B cell (primary cell): Measurements from ENCODE around the gene PGA3. TPM values are rescaled to one million over a fixed set of nuclear protein-coding genes. Genes with fewer than 3 reads are reported as not detected.
"Not testable (repeated sequence)": the region's sequence is repeated elsewhere in the genome, so short reads cannot be mapped to it uniquely, and the experiment has no call there.

ENCODE experiments used
- ATAC-seq: fragments of 200-7000 bp; cut with Tn5 transposase; one replicate; pipeline ENCODE4 v1.10.0; 2021; ENCODE audit warnings: low read depth, mild to moderate bottlenecking, moderate number of reproducible peaks, moderate library complexity
- CTCF ChIA-PET: fragments of 350-600 bp; sonication (Branson Sonifier 250); formaldehyde crosslinking; loops from one replicate; lab custom pipeline; 2021; ENCODE audit warnings: antibody characterized with exemption, inconsistent platforms; lab: Charles Lee
- POLR2A ChIA-PET: fragments of 350-600 bp; sonication (Branson Sonifier 250); formaldehyde crosslinking; loops from one replicate; lab custom pipeline; 2021; ENCODE audit warnings: antibody characterized with exemption; lab: Charles Lee
- DNase-seq: peaks from one replicate; pipeline ENCODE4 v3.0.0; 2013
- H2AFZ ChIP-seq: 2 replicates; pipeline ENCODE4 v1.6.1; 2012; ENCODE audit warnings: mild to moderate bottlenecking, low read depth, low read length; ENCODE audit not compliant: insufficient read depth, poor library complexity, severe bottlenecking
- H3K27ac ChIP-seq, 2 donors: 1 replicate in 1 of 2; 2 replicates in 1 of 2; pipeline ENCODE4 v1.5.1; 2012 to 2013; ENCODE audit warnings: low read length in 2 of 2, mild to moderate bottlenecking in 2 of 2, moderate library complexity in 1 of 2
- H3K27me3 ChIP-seq, 4 experiments: fragments of 200-600 bp in 1 of 4; sonication (generic) in 1 of 4; replicated peaks in 1 of 4; 1 replicate in 2 of 4; 2 replicates in 2 of 4; pipeline versions ENCODE4 v1.6.1 to v1.7.0; 2013 to 2016; ENCODE audit warnings: low read length in 3 of 4, mild to moderate bottlenecking in 2 of 4, mixed read lengths in 1 of 4, moderate library complexity in 1 of 4; ENCODE audit not compliant: insufficient read depth in 4 of 4, control insufficient read depth in 3 of 4; ENCODE audit errors: control extremely low read depth in 1 of 4
- H3K36me3 ChIP-seq, 2 experiments: replicated peaks in 1 of 2; 1 replicate in 1 of 2; 2 replicates in 1 of 2; pipeline versions ENCODE4 v1.6.1 to v1.7.1; 2013; ENCODE audit warnings: low read length in 1 of 2; ENCODE audit not compliant: insufficient read depth in 2 of 2, control insufficient read depth in 1 of 2; ENCODE audit errors: control extremely low read depth in 1 of 2, extremely low read depth in 1 of 2
- H3K4me1 ChIP-seq, 2 donors: fragments of 200-600 bp in 1 of 2; sonication (generic) in 1 of 2; 1 replicate in 1 of 2; 2 replicates in 1 of 2; pipeline versions ENCODE4 v1.5.1 to v1.6.1; 2013 to 2017; ENCODE audit warnings: low read length in 2 of 2; ENCODE audit not compliant: control insufficient read depth in 2 of 2, insufficient read depth in 2 of 2
- H3K4me2 ChIP-seq: replicated peaks from 2 replicates; pipeline ENCODE3; 2012; ENCODE audit warnings: mild to moderate bottlenecking, low read depth, low read length; ENCODE audit not compliant: poor library complexity, severe bottlenecking
- H3K4me3 ChIP-seq, 5 experiments: fragments of 200-600 bp in 1 of 5; sonication (generic) in 1 of 5; 1 replicate in 3 of 5; 2 replicates in 2 of 5; pipeline versions ENCODE4 v1.5.1 to v1.7.0; 2011 to 2016; ENCODE audit warnings: low read length in 4 of 5, mild to moderate bottlenecking in 4 of 5, low read depth in 2 of 5, control low read depth in 1 of 5, moderate library complexity in 1 of 5; ENCODE audit not compliant: insufficient read depth in 1 of 5; ENCODE audit errors: control extremely low read depth in 1 of 5, extremely low read depth in 1 of 5
- H3K79me2 ChIP-seq: fragments of 200-600 bp; sonication (generic); one replicate; pipeline ENCODE4 v1.6.0; 2016; ENCODE audit warnings: low read length; ENCODE audit not compliant: control insufficient read depth, insufficient read depth
- H3K9ac ChIP-seq: fragments of 200-600 bp; sonication (generic); 2 replicates; pipeline ENCODE4 v1.6.1; 2017; ENCODE audit warnings: mild to moderate bottlenecking, low read length, moderate library complexity
- H3K9me3 ChIP-seq, 3 donors: one replicate each; pipeline versions ENCODE4 v1.6.1 to v1.7.1; 2013; ENCODE audit warnings: low read length in 2 of 3; ENCODE audit not compliant: control insufficient read depth in 2 of 3, insufficient read depth in 1 of 3; ENCODE audit errors: control extremely low read depth in 1 of 3
- H4K20me1 ChIP-seq: 2 replicates; pipeline ENCODE4 v1.6.0; 2012; ENCODE audit warnings: mild to moderate bottlenecking, low read length; ENCODE audit not compliant: insufficient read depth, control insufficient read depth, poor library complexity, severe bottlenecking
- H3K27ac Mint-ChIP-seq: one replicate; pipeline ENCODE4 v1.8.0; 2021; ENCODE audit warnings: mixed read lengths
- H3K27me3 Mint-ChIP-seq: one replicate; pipeline ENCODE4 v1.8.0; 2021; ENCODE audit warnings: mixed read lengths
- H3K4me1 Mint-ChIP-seq: one replicate; pipeline ENCODE4 v1.8.0; 2021; ENCODE audit warnings: mixed read lengths
- H3K4me3 Mint-ChIP-seq: one replicate; pipeline ENCODE4 v1.8.0; 2021; ENCODE audit warnings: mixed read lengths
- H3K9me3 Mint-ChIP-seq: one replicate; pipeline ENCODE4 v1.8.0; 2022; ENCODE audit warnings: mixed read lengths; ENCODE audit not compliant: insufficient read depth
- EZH2 ChIP-seq: IDR thresholded peaks from 2 replicates; pipeline ENCODE4 v1.6.1; 2012; ENCODE audit warnings: borderline replicate concordance, low read depth, mild to moderate bottlenecking, moderate library complexity, low read length; ENCODE audit not compliant: insufficient read depth, poor library complexity, severe bottlenecking
- WGBS: methylation state at CpG from one replicate; pipeline ENCODE4 v1.1.5; 2013; ENCODE audit warnings: missing lambda C conversion rate; ENCODE audit not compliant: insufficient coverage; 5-methylcytosine and 5-hydroxymethylcytosine counted together
- intact Hi-C: fragments of 100-400 bp; cut with micrococcal nuclease; formaldehyde crosslinking; loops from one replicate; pipeline ENCODE4 v1.10.0; 2022
- polyA plus RNA-seq: library from polyadenylated mRNA; depleted of rRNA; stranded (reverse); fragments of >200 nt; gene quantifications from 2 replicates; pipeline ENCODE4 v1.2.3, GENCODE V29; 2012
- total RNA-seq, 2 donors: library from RNA; stranded (reverse); fragments of 120-200 nt in 1 of 2; gene quantifications; 1 replicate in 1 of 2; 2 replicates in 1 of 2; pipeline versions ENCODE4 v1.2.3 to v1.2.4, GENCODE V29; 2013 to 2022
- TF ChIP-seq, protein P1 (sequence below): fragments of 200-600 bp; IDR thresholded peaks from one replicate; pipeline ENCODE4 v1.8.0; 2022; ENCODE audit warnings: antibody characterized with exemption, mild to moderate bottlenecking

The PGA3 gene
- total and polyA plus RNA-seq, 2 donors (not counting 1 experiment from before 2014, with no cell fraction given): not detected

GRCh38 chr11:61174949-61175348 lies 28.4 kb upstream of the PGA3 start:
- Mint-ChIP-seq H3K27me3 (peaks cover 19% of the 10 kb centered on the region), H3K9me3 (peaks cover 2% of the 10 kb centered on the region), H3K4me1 (peaks cover 17% of the 10 kb centered on the region), H3K27ac (no peak overlapping the region), H3K4me3 (no peak overlapping the region)
- 53% methylated on average over 2 of the region's 6 CpGs for WGBS
- intact Hi-C loops: loop anchor here (5.0 kb wide), 1 partner anchor 343 kb away; no protein-coding TSS in a partner anchor
- Histone ChIP-seq H3K36me3 (no peaks in the 10 kb centered on the region), H3K4me1 (peaks cover 16% of the 10 kb centered on the region in 2 donors), H3K9ac (no peak overlapping the region), H3K27me3 (no peaks in the 10 kb centered on the region), H2AFZ (no peak overlapping the region), H3K9me3 (peaks cover 0 to 14% (median 2%) of the 10 kb centered on the region in 3 donors), H4K20me1 (no peaks in the 10 kb centered on the region), H3K79me2 (no peaks in the 10 kb centered on the region), H3K4me3 (no peak overlapping the region), H3K27ac (no peak overlapping the region), H3K4me2 (no peak overlapping the region)
- ATAC-seq (no peak), DNase-seq (no peak)
- CTCF ChIA-PET: interaction anchor here (0.6 to 2.2 kb wide), 4 partner anchors 9 to 344 kb away, joined by 3 to 10 read pairs (median 5); no protein-coding TSS in a partner anchor
- no peak for TF ChIP-seq EZH2
- TF ChIP-seq, protein P1, sequence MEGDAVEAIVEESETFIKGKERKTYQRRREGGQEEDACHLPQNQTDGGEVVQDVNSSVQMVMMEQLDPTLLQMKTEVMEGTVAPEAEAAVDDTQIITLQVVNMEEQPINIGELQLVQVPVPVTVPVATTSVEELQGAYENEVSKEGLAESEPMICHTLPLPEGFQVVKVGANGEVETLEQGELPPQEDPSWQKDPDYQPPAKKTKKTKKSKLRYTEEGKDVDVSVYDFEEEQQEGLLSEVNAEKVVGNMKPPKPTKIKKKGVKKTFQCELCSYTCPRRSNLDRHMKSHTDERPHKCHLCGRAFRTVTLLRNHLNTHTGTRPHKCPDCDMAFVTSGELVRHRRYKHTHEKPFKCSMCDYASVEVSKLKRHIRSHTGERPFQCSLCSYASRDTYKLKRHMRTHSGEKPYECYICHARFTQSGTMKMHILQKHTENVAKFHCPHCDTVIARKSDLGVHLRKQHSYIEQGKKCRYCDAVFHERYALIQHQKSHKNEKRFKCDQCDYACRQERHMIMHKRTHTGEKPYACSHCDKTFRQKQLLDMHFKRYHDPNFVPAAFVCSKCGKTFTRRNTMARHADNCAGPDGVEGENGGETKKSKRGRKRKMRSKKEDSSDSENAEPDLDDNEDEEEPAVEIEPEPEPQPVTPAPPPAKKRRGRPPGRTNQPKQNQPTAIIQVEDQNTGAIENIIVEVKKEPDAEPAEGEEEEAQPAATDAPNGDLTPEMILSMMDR: no peak
- POLR2A ChIA-PET: no interaction called here

DNA sequence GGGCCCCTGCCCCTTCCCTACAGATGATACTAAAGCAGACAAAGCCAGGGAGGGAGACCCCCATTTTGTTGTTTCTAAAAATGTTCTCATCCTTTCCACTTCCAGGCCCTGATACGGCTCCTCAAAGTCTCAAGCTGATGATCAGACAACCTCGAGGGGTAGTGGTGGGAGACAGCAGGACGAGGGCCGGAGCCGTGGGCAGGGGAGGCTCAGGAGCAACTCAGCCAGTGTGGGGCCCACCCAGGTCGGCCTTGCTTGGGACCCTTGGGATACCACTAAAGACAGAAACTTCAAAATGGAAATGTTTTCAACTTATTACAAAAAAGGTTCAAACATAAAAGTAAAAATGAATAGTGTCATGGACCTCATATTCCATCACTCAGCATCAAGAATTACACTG lies 26.9 kb upstream of the PGA3 start:
- Histone ChIP-seq H3K79me2 (no peaks in the 10 kb centered on the region), H2AFZ (no peak overlapping the region), H3K9ac (no peak overlapping the region), H3K9me3 (peaks cover 0 to 12% (median 2%) of the 10 kb centered on the region in 3 donors), H3K27ac (no peak overlapping the region), H4K20me1 (no peaks in the 10 kb centered on the region), H3K4me2 (no peak overlapping the region), H3K36me3 (no peaks in the 10 kb centered on the region), H3K27me3 (no peaks in the 10 kb centered on the region), H3K4me3 (no peak overlapping the region), H3K4me1 (peaks cover 14% of the 10 kb centered on the region in 2 donors)
- intact Hi-C loops: no loop called here
- POLR2A ChIA-PET: no interaction called here
- Mint-ChIP-seq H3K4me3 (no peak overlapping the region), H3K4me1 (peaks cover 16% of the 10 kb centered on the region), H3K27ac (no peak overlapping the region), H3K9me3 (peaks cover 2% of the 10 kb centered on the region), H3K27me3 (peaks cover 24% of the 10 kb centered on the region)
- CTCF ChIA-PET: interaction anchor here (1.7 to 3.4 kb wide), 2 partner anchors 8 to 11 kb away, joined by 7 to 12 read pairs; no protein-coding TSS in a partner anchor
- WGBS: 85% methylated on average over 5 of the region's 6 CpGs
- DNase-seq (no peak), ATAC-seq (no peak)
- TF ChIP-seq EZH2: no peak
- TF ChIP-seq, protein P1: no peak

GRCh38 chr11:61180205-61180604 lies 23.1 kb upstream of the PGA3 start:
- H3K36me3 ChIP-seq, H3K4me1 ChIP-seq, ATAC-seq, H3K27ac ChIP-seq, H3K4me3 ChIP-seq, H3K9ac ChIP-seq, CTCF ChIA-PET, POLR2A ChIA-PET, H3K4me3 Mint-ChIP-seq, H3K4me1 Mint-ChIP-seq, H3K79me2 ChIP-seq, DNase-seq, H3K27me3 ChIP-seq, intact Hi-C loops, H3K4me2 ChIP-seq, H4K20me1 ChIP-seq, H3K9me3 Mint-ChIP-seq, H3K27ac Mint-ChIP-seq, H3K9me3 ChIP-seq, H2AFZ ChIP-seq: not testable (repeated sequence)
- peaks cover 20% of the 10 kb centered on the region for H3K27me3 Mint-ChIP-seq
- 98% methylated on average over 5 of the region's 6 CpGs for WGBS
